Measurements from ENCODE around the gene FOXC2.

FOXC2 gene

DNA sequence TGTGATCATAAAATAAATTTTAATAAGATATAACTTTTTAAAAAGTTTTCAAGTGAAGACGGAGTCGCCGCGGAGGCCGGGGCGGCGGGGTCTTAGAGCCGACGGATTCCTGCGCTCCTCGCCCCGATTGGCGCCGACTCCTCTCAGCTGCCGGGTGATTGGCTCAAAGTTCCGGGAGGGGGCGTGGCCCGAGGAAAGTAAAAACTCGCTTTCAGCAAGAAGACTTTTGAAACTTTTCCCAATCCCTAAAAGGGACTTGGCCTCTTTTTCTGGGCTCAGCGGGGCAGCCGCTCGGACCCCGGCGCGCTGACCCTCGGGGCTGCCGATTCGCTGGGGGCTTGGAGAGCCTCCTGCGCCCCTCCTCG is at the start of gene FOXC2:
FOXC2 (plus strand) TSS at position 229 of the 365 bp plus-strand sequence. CDS start 507 bp downstream, outside the sequence.
- in situ Hi-C loops (cut with MboI; ENCODE audit: low sequenced_read_pairs): loop anchor here (25.0 kb wide), 3 partner anchors 496 to 1071 kb away; no protein-coding TSS in a partner anchor

DNA sequence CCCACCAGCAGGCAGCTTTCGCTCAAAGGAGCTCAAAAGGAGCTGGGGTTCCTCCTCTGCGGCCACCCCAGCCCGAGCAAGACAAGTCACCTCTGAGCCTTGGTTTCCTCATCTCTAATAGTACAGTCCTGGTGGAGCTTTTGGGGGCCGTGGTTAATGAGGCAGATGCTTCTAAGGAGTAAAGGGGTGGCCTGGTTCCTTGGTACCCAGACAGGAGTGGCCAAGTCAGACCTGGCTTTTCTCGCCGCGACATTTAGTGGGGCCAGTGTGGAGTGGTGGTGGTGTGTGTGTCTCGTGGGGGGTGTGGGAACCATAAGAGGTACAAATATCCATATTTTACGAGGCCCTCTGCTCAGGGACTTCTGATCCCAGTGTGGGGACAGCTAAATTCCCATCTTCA is 49.6 kb upstream of the FOXC2 start:
- in situ Hi-C loops (cut with MboI; ENCODE audit: low sequenced_read_pairs): loop anchor here (25.0 kb wide), 1 partner anchor 705 kb away; no protein-coding TSS in a partner anchor

DNA sequence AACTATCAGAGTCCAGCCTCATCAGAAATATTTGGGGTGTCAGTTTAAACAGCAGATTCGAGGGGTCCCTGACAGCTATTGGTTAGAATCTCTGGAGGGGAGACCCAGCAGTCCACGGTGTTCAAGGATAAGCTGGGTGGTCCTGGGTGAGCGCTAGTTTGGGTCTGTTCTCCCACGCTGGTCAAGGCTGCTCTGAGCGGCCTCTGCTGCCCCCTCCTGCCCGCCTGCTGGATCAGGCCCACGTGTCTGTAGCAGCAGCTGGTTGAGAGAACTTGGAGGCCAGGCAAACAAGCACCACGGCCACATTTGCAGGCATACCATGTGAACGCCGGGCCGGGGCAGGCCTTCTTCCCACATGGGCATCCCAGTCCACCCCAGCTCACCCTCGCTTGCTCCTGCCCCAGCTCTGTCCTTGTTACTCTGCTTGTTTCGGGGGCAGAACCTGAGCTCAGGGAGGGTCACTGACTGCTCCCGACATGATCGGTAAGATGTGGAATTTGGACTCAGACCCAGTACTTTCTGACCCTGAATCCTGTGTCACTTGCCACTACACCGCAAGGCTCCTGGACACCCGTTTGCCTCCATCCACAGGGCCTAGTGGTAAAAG is 48.9 kb upstream of the FOXC2 start:
- in situ Hi-C loops (cut with MboI; ENCODE audit: low sequenced_read_pairs): loop anchor here (25.0 kb wide), 1 partner anchor 705 kb away; no protein-coding TSS in a partner anchor

DNA sequence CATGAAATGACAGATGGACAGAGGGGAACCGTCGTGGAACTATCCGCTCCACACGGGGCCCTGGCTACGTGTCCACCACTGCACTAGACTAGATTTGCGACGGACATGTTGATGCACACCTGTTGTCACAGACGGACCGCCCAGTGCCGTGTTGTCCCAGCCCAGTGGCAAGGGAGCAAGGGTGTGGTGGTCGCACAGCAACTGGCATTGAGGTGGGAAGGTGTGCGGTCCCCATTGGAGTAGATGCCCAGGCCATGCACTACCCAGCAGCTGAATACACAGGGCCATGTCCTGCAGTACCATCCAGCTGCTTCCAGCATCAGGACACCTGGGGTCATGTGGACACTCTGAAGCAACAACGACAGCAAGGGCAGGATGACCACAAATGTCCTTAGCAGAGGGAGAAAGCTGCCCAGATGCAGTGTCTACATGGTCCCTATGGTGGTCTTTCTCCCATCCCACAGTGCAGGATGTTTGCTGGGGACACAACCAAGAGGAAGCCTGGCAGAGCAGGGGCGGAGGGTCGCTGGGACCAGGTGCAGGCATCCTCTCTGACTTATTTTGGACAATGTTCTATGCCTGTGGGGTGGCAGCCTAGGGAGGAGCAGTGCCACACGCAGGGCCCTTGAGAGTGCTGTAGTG is 47.5 kb upstream of the FOXC2 start:
- in situ Hi-C loops (cut with MboI; ENCODE audit: low sequenced_read_pairs): loop anchor here (25.0 kb wide), 1 partner anchor 707 kb away; no protein-coding TSS in a partner anchor

DNA sequence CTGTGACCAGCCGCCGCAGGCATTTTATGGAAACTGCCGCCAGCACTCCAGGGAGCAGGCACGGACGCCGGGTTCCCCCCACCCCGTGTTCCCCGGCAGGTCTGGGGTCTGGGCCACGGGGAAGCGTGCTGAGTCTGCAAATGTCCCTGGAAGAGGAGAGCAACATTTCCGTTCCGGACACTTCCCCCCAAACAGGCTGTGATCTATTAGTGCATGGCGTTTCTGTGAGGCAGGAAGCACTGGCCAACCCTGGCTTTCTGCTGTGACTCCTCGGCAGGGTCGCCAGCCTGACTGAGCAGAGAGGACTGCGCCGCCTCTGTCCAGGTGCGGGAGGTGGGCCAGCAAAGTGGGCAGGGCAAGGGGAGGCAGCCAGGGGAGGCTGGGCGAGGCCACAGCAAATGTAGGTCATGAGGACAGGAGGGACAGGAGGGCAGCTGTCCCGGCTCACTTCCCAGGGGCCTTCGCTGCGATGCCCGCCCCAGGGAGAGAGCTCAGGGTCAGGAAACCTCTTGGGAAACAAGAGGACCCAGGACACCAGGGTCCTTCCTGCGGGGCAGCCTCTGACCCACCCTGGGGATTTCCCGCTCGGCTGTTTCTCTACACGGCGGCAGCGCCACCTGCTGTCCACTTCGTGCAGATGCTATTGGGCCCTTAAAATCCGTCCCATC is 46.8 kb upstream of the FOXC2 start:
- in situ Hi-C loops (cut with MboI; ENCODE audit: low sequenced_read_pairs): loop anchor here (25.0 kb wide), 1 partner anchor 707 kb away; no protein-coding TSS in a partner anchor

DNA sequence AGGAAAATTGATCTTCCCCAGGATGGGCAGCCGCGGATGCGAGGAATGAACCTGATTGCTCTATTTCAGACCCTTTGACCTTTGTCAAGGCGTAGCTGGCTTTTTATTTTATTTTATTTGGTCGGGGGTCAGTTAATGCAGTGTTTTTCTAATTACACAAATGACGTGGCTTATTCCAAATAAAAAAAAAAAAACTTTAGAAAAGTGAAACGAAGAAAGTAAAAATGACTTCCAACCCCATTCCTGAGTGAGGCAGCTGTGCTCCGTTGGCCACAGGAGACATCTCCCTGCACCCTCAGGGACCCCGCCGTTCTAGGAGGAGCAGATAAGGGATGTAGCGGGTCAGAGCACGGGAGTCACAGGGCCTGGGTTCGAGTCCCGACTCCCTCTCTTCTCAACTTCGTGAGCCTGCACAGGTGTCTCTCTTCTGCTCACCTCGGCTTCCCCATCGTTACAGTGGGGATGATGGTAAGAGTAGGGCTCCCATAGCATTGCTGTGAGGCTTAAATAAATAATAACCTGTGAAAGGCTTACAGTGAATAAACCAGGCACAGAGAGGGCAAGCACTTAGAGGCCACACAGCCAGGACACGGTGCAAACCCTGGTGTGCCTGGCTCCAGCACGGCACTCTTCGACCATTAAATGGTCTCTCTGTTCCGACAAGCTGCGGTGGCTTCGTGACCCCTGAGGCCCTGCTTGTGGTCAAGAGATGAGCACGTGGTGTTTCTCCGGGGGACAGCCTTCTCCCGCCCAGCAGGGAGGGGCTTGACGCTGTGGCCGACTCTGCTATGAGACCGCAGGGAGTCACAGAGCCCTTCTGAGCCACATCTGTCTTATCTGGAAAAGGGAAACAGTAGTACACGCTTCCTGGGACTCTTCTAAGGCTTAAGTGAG is 46.1 kb upstream of the FOXC2 start:
- in situ Hi-C loops (cut with MboI; ENCODE audit: low sequenced_read_pairs): loop anchor here (25.0 kb wide), 1 partner anchor 708 kb away; no protein-coding TSS in a partner anchor

DNA sequence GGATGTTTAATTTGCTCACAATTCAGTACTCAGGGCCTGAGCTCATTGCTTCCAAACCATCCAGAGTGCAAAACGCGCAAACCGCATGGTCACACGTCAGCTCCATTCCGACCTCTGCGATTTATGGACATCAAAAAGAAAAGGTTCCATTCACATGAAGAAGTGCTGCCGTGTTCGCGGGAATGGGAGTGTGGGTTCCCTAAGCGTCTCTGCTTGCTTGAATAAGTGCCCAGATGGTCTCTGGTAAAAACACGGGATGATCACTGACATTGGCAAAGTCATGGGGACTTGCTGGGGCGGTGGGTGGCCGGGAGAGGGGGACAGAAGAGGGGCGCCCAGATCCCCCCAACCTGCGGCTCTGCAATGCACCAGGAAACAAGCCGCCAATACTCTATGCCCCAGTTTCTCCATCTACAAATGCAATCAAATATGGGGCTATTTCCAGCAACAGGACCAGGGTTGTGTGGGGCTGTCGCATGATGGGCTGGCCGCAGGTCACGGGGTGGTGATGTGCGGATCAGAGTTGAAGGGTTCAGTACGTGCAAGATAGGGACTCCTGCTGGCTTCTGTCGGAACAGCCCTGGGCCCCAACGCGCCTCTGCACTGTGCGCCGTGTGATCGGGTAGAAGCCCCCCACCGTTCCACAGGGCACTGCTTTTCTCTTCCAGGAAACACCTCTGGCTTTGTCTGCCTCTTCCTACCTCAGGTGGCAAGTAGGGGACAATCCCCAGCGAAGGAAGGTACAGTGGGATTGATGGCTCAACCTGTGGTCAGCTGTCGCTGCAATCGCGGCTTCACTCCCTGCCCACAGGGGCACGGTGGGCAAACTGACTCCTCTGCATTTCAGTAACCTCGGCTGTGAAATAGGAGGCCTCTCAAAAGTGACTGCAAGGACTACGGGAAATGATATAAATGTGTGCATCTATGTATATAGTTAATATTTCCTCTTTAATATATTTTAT is 45.1 kb upstream of the FOXC2 start:
- in situ Hi-C loops (cut with MboI; ENCODE audit: low sequenced_read_pairs): loop anchor here (25.0 kb wide), 1 partner anchor 709 kb away; no protein-coding TSS in a partner anchor

DNA sequence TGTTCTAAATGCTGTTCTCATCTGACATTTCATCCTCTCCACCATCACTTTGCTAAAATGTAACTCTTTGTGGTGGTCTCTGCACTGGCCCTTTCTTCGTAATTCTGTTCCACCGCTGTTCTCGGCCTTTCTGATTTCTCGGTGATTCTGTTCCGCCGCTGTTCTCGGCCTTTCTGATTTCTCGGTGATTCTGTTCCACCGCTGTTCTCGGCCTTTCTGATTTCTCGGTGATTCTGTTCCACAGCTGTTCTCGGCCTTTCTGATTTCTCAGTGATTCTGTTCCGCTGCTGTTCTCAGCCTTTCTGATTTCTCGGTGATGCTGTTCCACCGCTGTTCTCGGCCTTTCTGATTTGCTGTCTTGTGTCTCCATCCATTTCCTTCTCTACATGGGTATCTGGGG is 44.0 kb upstream of the FOXC2 start:
- in situ Hi-C loops (cut with MboI; ENCODE audit: low sequenced_read_pairs): loop anchor here (25.0 kb wide), 1 partner anchor 710 kb away; no protein-coding TSS in a partner anchor

DNA sequence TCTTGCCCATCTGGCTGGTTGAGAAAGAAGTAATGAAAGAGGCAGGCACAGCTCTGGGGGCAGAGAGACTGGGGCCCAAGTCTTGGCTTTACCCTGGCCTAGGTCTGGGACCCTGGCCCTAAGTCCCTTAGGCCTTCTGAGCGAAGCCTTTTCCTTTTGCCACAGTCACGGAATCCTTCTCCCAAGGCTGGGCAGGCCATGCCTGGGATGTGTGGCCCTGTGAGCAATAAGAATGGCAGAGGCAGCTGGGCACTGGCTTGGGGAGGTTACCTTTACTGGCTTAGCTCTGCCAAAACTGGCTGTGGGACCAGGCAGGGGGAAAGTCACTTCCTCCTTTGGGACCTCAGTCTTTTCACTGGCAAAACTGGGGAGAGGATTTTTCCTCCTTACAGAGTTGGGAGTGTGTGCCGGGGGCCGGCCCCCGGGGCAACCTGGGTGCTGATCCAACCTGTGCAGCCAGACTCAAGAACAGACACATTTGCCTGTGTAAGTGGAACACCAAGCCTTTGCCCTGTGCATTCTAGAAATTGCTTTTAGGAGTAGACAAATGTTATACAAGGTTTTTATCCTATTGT is 43.4 kb upstream of the FOXC2 start:
- in situ Hi-C loops (cut with MboI; ENCODE audit: low sequenced_read_pairs): loop anchor here (25.0 kb wide), 1 partner anchor 711 kb away; no protein-coding TSS in a partner anchor

DNA sequence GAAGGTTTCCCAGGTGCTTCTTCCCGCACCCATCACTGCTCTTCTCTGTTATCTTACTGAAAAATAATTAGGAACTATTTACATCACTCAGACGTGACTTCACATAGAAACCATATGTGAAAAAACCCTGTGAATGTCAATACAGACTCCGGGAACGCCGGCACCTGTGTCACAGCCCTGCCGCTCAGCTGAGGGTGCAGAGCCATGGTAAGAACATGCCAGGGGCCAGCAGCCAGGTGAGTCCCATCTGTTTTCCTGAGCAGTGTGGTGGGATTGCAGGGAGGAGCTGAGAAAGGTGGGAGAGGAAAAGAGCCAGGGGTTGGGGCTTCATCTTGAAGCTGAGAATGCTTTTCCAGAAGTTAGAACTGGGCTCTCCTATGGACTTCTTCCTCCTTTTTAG is 42.6 kb upstream of the FOXC2 start:
- in situ Hi-C loops (cut with MboI; ENCODE audit: low sequenced_read_pairs): loop anchor here (25.0 kb wide), 1 partner anchor 712 kb away; no protein-coding TSS in a partner anchor

DNA sequence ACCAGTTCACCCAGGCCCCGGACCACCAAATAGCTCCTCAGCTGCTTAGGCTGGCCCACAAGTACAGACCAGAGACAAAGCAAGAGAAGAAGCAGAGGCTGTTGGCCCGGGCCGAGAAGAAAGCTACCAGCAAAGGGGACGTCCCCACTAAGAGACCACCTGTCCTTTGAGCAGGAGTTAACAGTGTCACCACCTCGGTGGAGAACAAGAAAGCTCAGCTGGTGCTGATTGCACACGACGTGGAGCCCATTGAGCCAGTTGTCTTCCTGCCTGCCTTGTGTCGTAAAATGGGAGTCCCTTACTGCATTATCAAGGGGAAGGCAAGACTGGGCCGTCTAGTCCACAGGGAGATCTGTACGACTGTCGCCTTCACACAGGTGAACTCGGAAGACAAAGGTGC is 40.9 kb upstream of the FOXC2 start:
- in situ Hi-C loops (cut with MboI; ENCODE audit: low sequenced_read_pairs): no loop called here

DNA sequence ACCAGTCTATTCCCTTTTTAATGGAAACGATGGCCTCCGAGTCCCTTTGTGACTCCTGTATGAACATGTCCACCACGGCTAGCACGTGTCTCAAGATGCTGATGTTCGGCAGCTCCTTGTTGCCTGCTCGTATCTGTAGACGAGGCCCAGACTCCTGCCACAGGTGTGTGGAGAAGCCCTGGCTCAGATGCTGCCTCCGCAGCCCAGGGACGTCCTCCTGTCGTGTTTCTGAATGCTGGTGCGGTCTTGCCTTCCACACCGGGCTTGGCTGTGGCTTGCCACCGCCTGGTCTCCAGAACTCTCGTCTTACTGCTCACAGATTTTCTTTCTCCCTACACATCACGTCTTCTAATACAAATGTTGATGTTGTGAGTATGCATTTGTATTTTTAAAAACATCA is 39.3 kb upstream of the FOXC2 start:
- in situ Hi-C loops (cut with MboI; ENCODE audit: low sequenced_read_pairs): no loop called here

DNA sequence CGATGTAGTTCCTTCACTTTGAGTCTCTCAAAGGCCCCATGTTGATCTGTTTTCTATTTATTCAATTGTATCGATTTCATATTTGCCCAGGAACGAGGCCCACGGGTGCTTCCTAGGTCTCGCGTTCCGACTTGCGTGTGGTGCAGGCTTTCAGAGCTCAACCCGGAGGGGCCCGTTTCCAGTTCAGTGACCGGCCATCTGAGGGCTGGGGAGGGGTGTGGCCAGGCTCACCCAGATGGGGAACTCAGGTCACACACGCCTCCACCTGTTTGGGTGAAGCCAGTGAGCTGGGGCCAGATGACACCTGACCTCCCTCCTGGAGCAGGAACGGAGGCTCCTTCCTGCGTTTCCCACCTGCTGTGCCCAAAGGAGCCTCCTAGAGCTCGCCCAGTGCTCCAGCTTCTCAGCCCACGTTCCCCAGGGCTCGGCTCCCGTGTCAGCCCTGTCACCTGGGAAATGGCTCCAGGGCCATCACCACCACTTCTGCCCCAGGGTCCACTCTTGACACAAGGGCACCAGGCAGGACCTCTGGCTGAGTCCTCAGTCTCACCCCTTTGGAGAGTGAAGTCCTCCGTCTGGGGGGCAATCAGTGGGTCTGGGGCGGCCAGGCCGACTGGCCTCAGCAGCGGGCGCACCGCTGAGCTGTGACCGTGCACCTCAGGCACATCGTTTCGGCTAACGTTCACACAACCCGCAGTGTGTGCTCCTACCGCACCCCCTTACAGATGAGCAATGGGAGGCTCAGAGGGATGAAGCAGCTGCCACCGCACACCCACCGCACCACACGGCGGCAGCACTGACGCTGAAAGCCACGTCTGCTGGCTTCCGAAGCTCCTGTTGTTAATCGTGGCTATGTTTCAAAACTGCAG is 38.3 kb upstream of the FOXC2 start:
- in situ Hi-C loops (cut with MboI; ENCODE audit: low sequenced_read_pairs): no loop called here

DNA sequence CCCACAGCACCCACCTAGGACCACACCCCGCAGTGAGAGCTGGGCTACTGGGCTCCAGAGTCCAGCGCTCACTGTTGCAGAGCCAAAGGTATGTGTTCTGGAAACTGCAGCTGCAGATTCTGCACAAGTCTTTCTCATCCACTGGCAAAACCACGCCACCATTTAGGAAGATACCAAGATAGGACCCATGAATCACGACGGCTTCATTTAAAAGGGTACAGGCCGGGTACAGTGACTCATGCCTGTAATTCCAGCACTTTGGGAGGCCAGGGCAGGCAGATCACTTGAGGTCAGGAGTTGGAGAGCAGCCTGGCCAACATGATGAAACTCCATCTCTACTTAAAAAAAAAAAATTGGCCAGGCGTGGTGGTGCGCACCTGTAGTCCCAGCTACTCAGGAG is 37.5 kb upstream of the FOXC2 start:
- in situ Hi-C loops (cut with MboI; ENCODE audit: low sequenced_read_pairs): no loop called here

DNA sequence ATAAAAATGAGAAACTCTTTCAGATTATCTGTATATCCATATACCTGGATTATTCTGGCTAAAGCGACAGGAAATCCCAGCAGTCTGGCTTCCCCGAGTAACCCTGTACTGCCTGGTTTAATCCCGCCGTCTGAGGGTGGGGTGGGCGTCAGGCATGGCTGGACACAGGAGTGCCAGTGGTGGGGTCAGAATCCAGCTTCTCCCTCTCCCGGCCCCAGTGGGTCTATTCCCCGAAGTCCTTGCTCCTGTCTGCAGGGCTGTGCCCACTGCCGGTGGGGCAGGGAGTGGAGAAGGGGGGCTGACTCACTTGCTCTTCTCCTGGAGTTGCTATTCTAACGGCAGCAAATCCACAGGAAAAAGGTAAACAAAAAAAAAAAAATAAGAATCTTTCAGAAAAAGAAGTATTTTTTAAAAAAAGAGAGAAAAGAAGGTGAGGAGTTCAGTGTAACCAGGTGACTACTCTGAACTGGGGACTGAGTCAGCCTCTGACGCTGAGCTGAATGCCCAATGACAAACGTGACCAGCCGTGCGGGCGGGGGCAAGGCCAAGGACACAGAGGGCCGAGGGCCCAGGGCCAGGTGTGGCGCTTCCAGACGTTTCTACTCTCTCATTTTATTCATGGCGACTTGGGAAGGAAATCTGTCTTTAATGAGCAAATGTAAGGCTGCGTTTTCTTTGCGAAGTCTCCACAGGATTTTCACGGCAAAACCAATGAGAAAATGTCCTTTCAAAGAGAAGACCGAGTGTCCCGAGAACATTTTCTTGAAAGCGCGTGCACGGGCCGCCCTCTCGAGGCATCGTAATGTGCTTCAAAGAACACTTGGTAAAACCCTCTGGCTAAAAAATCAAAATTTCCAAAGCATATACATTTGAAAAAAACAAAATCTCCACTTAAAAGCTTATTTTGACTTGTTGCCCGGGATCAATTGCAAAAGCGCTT is 36.1 kb upstream of the FOXC2 start:
- in situ Hi-C loops (cut with MboI; ENCODE audit: low sequenced_read_pairs): no loop called here

DNA sequence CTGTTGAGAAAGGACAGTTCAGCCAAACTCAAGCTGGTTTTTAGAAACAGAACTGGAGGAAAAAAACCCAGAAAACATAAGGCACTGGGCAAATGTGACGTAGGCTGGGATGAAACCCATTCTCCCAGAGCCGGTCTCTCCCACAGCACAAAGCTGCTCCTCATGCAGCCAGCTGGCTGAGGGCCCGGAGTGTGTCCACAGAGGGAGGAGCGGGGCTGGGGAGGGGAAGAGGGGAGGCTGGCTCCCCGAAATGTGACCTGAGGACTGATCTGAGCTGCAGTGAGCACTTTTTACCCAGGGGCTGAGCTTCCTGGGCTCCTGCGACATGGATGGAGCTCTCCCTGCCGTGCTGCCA is 35.5 kb upstream of the FOXC2 start:
- in situ Hi-C loops (cut with MboI; ENCODE audit: low sequenced_read_pairs): no loop called here

All from HL-60/S4 treated with retinoic acid at 250 ng/mL for 4 days and 3 days (cell line).